T-cell (primary cell): ENCODE data around the gene DUOX1. TPM values are rescaled to one million over a fixed set of nuclear protein-coding genes. Genes with fewer than 3 reads are reported as not detected.

Source experiments
- ATAC-seq, 4 experiments: fragments of 200-7000 bp in 3 of 4; fragments of 150-1000 bp in 1 of 4; cut with Tn5 transposase; replicated peaks in 1 of 4; 1 replicate in 3 of 4; 2 replicates in 1 of 4; pipeline ENCODE4 v1.10.0; 2021; ENCODE audit warnings: moderate library complexity in 3 of 4, mild to moderate bottlenecking in 2 of 4, moderate number of reproducible peaks in 1 of 4
- CTCF ChIA-PET, 2 donors: fragments of 300-600 bp; sonication (Branson Sonifier 250); formaldehyde crosslinking; loops; one replicate each; lab custom pipeline; 2022; ENCODE audit warnings: antibody characterized with exemption in 2 of 2; lab: Charles Lee
- POLR2A ChIA-PET, 2 donors: fragments of 300-600 bp; sonication (Branson Sonifier 250); formaldehyde crosslinking; loops; one replicate each; lab custom pipeline; 2022; ENCODE audit warnings: antibody characterized with exemption in 2 of 2; lab: Charles Lee
- DNase-seq, 35 experiments: peaks; one replicate each; pipeline versions ENCODE4 v3.0.0 to v3.0.0-alpha.2; 2013 to 2023
- H3K27ac ChIP-seq: one replicate; pipeline ENCODE4 v1.5.1; 2013; ENCODE audit warnings: low read length
- H3K27me3 ChIP-seq, 2 experiments: replicated peaks in 1 of 2; 1 replicate in 1 of 2; 2 replicates in 1 of 2; pipeline versions ENCODE4 v1.6.1 to v1.7.0; 2013; ENCODE audit warnings: low read length in 1 of 2, mixed read lengths in 1 of 2; ENCODE audit not compliant: control insufficient read depth in 2 of 2, insufficient read depth in 2 of 2; ENCODE audit errors: extremely low read depth in 1 of 2
- H3K36me3 ChIP-seq, 2 donors: 1 replicate in 1 of 2; 2 replicates in 1 of 2; pipeline versions ENCODE4 v1.6.1 to v1.7.0; 2013; ENCODE audit warnings: low read length in 1 of 2; ENCODE audit not compliant: control insufficient read depth in 2 of 2, insufficient read depth in 1 of 2; ENCODE audit errors: extremely low read depth in 1 of 2
- H3K4me1 ChIP-seq, 2 experiments: 1 replicate in 1 of 2; 2 replicates in 1 of 2; pipeline versions ENCODE4 v1.6.1 to v1.7.0; 2013; ENCODE audit warnings: low read length in 2 of 2, mixed read lengths in 1 of 2; ENCODE audit not compliant: insufficient read depth in 2 of 2, control insufficient read depth in 1 of 2; ENCODE audit errors: extremely low read depth in 1 of 2
- H3K4me3 ChIP-seq, 2 donors: 1 replicate in 1 of 2; 2 replicates in 1 of 2; pipeline versions ENCODE4 v1.5.1 to v1.7.0; 2013; ENCODE audit warnings: mild to moderate bottlenecking in 2 of 2, low read length in 1 of 2, moderate library complexity in 1 of 2; ENCODE audit not compliant: control insufficient read depth in 1 of 2; ENCODE audit errors: extremely low read depth in 1 of 2
- H3K9me3 ChIP-seq: 2 replicates; pipeline ENCODE4 v1.7.0; 2013
- H3K27ac Mint-ChIP-seq, 2 donors: one replicate each; pipeline ENCODE4 v1.8.0; 2020 to 2021; ENCODE audit warnings: mild to moderate bottlenecking in 2 of 2, mixed read lengths in 2 of 2
- H3K27me3 Mint-ChIP-seq, 2 donors: one replicate each; pipeline ENCODE4 v1.8.0; 2021 to 2022; ENCODE audit warnings: mixed read lengths in 2 of 2
- H3K36me3 Mint-ChIP-seq: one replicate; pipeline ENCODE4 v1.8.0; 2021; ENCODE audit warnings: mixed read lengths
- H3K4me1 Mint-ChIP-seq, 3 donors: one replicate each; pipeline ENCODE4 v1.8.0; 2020 to 2022; ENCODE audit warnings: mixed read lengths in 3 of 3, mild to moderate bottlenecking in 1 of 3
- H3K4me3 Mint-ChIP-seq, 3 donors: one replicate each; pipeline ENCODE4 v1.8.0; 2020 to 2022; ENCODE audit warnings: mild to moderate bottlenecking in 3 of 3, mixed read lengths in 3 of 3, moderate library complexity in 3 of 3
- H3K9me3 Mint-ChIP-seq, 3 donors: one replicate each; pipeline ENCODE4 v1.8.0; 2020 to 2022; ENCODE audit warnings: mixed read lengths in 3 of 3
- WGBS: methylation state at CpG from one replicate; pipeline ENCODE4 v1.1.5; 2013; ENCODE audit warnings: missing lambda C conversion rate; ENCODE audit not compliant: insufficient coverage; 5-methylcytosine and 5-hydroxymethylcytosine counted together
- total RNA-seq, 35 experiments: library from RNA in 6 of 35; stranded (reverse) in 6 of 35; fragments of 120-200 nt in 1 of 35; gene quantifications; one replicate each; pipeline versions ENCODE4 v1.2.1 to v1.2.4 and lab custom pipeline; 2013 to 2026

DUOX1 gene
- total RNA-seq, 5 donors from 2014 or later (not counting 1 experiment from before 2014, with no cell fraction given), result 0.21 to 0.67 (median 0.34) TPM; not detected in 1

DNA sequence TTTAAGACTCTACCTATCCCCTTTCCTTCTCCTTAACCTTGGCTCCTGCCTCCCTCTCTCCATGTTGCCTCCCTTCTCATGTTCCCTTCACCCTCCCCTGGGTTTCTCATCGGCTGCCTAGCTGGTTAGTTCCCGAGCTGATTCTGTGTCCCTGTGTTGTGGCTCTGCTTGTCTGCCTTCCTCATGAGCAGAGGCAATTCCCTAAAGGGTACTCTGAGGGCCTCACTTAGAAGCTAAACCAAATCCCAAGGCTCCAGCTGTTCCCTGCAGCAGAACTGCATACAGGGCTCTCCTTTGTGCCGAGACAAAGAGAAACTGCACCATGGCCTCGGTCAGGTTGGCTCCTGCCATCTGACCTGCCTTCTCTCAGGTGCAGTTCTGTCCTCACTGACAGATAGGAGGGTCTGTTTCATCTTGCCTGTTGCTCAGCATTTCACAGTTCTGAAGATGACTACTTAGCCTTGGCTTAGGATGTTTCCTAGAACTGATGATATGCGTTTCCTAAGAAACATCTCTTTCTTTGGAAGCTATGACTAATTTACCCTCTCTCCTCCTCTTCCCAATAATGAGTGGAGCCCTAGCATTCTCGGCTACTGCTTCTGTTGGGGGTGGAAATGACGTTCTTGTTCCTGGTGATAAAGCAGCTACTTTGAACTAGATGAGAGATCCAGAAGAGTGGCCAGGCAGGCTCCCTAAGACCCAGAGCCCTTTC, 27.1 kb downstream of the DUOX1 start:
- peaks cover 0 to 3% of the 10 kb centered on the region in 2 donors for H3K36me3 ChIP-seq
- no peak overlapping the region for H3K27ac Mint-ChIP-seq
- 86% methylated on average over 4 of the region's 7 CpGs for WGBS
- no peak for DNase-seq
- H3K4me3 ChIP-seq, result no peak overlapping the region
- peaks cover 3 to 8% (median 5%) of the 10 kb centered on the region in 3 donors for H3K4me1 Mint-ChIP-seq
- H3K4me1 ChIP-seq, result no peaks in the 10 kb centered on the region
- no peak overlapping the region for H3K4me3 Mint-ChIP-seq
- ChIA-PET CTCF (interaction anchor here (0.6 to 1.3 kb wide), 5 partner anchors 11 to 393 kb away, joined by 3 to 4 read pairs (median 3); no protein-coding TSS in a partner anchor), POLR2A (no interaction called here)
- no peak overlapping the region for H3K27ac ChIP-seq
- H3K36me3 Mint-ChIP-seq, result peaks cover 15% of the 10 kb centered on the region
- no peak for ATAC-seq
- no peaks in the 10 kb centered on the region for H3K9me3 ChIP-seq
- no peaks in the 10 kb centered on the region for H3K9me3 Mint-ChIP-seq
- no peaks in the 10 kb centered on the region for H3K27me3 Mint-ChIP-seq
- H3K27me3 ChIP-seq, result no peaks in the 10 kb centered on the region

DNA sequence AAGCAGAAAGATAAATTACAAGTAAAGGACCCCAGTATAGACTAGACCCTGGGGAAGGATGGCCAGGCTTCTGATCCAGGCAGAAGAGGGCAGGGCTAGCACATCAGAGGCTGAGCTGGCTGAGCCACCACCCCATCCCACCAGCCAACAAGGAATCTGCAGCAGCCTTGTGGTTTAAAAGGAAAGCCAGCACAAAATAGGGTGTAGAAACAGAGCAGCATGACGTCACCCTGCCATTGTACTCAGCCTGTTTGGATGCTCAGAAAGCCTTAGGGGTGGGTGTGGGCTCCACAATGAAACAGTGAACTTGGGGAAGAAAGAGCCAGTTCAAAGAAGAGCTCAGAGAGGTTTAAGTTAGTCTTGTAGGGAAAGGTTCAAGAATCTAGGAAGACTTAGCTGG, 28.2 kb downstream of the DUOX1 start:
- no peaks in the 10 kb centered on the region for H3K9me3 ChIP-seq
- no peaks in the 10 kb centered on the region for H3K9me3 Mint-ChIP-seq
- no peak overlapping the region for H3K4me3 ChIP-seq
- ChIA-PET CTCF (interaction anchor here in 1 of 2 donors (1.0 to 1.1 kb wide), 2 partner anchors 40 to 44 kb away, joined by 3 read pairs; partner anchors contain the start of genes DUOX2 and DUOXA2), POLR2A (no interaction called here)
- peaks cover 8% of the 10 kb centered on the region for H3K36me3 Mint-ChIP-seq
- H3K36me3 ChIP-seq, result no peaks in the 10 kb centered on the region
- H3K27me3 ChIP-seq, result no peaks in the 10 kb centered on the region
- no peak for DNase-seq
- no peaks in the 10 kb centered on the region for H3K27me3 Mint-ChIP-seq
- H3K27ac Mint-ChIP-seq, result no peak overlapping the region
- no peak overlapping the region for H3K4me3 Mint-ChIP-seq
- H3K27ac ChIP-seq, result no peak overlapping the region
- WGBS, result 71% methylated on average over 1 of the region's 1 CpG
- peaks cover 4 to 8% (median 5%) of the 10 kb centered on the region in 3 donors for H3K4me1 Mint-ChIP-seq
- H3K4me1 ChIP-seq, result peaks cover 0 to 4% of the 10 kb centered on the region in 2 experiments
- no peak for ATAC-seq

DNA sequence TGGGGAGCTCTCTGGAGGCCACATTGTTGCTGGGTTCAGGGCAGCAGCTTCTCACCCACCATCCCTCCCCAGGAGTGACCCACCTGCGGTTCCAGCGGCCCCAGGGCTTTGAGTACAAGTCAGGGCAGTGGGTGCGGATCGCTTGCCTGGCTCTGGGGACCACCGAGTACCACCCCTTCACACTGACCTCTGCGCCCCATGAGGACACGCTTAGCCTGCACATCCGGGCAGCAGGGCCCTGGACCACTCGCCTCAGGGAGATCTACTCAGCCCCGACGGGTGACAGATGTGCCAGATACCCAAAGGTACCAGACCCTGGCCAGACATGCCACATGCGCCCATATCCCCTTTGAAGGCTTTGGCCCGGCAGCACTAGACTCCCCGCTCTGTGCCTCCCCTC, 31.9 kb downstream of the DUOX1 start:
- 97% methylated on average over 14 of the region's 14 CpGs for WGBS
- Histone ChIP-seq H3K27me3 (no peaks in the 10 kb centered on the region), H3K27ac (no peak overlapping the region), H3K9me3 (no peaks in the 10 kb centered on the region), H3K4me3 (no peak overlapping the region), H3K4me1 (peaks cover 2 to 25% of the 10 kb centered on the region in 2 experiments), H3K36me3 (no peaks in the 10 kb centered on the region)
- H3K9me3 Mint-ChIP-seq, result no peaks in the 10 kb centered on the region
- peaks cover 16 to 23% (median 22%) of the 10 kb centered on the region in 3 donors for H3K4me1 Mint-ChIP-seq
- ChIA-PET CTCF (interaction anchor here (0.6 to 0.9 kb wide), 2 partner anchors 254 to 271 kb away, joined by 3 to 5 read pairs; no protein-coding TSS in a partner anchor), POLR2A (no interaction called here)
- H3K4me3 Mint-ChIP-seq, result no peak overlapping the region
- ATAC-seq (no peak), DNase-seq (no peak)
- no peaks in the 10 kb centered on the region for H3K27me3 Mint-ChIP-seq
- peaks cover 8% of the 10 kb centered on the region for H3K36me3 Mint-ChIP-seq
- H3K27ac Mint-ChIP-seq, result no peak overlapping the region

DNA sequence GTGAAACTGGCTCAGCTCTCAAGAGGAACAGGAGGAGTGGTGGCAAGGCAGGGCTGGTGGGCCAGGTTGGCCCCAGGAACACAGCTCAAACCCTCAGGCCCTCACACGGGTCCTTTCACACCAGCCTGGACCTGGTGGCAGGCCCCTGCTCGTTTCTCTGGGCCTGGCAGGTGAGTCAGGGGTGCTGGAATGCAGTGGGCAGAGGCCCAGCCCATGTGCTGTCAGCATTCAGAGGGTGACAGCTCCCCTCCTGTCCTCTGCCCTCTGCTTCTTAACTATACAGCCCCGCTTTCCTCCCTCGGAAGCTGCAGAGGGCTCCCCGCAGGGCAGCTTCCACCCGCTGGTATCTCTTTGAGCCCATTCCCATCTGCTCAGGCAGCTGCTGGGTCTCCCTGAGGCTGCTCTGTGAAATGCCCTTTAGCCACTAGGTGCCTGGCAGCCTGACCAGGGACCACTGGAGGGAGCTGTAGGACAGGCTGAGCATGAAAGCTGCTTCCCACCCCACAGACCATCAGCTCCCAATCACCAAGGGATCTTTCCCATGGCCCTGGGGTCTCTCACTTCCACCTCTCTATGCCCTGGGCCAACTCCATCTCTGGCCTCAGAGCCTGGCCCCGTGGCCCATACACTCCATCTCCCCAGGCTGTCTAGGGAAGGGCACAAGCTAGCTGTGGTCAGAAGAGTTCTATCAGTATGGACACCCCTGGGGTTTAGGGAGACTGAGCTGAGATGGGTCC, 33.1 kb downstream of the DUOX1 start:
- Histone ChIP-seq H3K36me3 (no peaks in the 10 kb centered on the region), H3K9me3 (no peaks in the 10 kb centered on the region), H3K4me3 (no peak overlapping the region), H3K4me1 (peaks cover 2 to 30% of the 10 kb centered on the region in 2 experiments), H3K27me3 (no peaks in the 10 kb centered on the region), H3K27ac (no peak overlapping the region)
- WGBS, result 23% methylated on average over 6 of the region's 7 CpGs
- H3K27me3 Mint-ChIP-seq, result no peaks in the 10 kb centered on the region
- H3K4me3 Mint-ChIP-seq, result no peak overlapping the region
- ChIA-PET POLR2A (interaction anchor here in 1 of 2 donors (1.0 kb wide), 1 partner anchor 38 kb away, joined by 3 read pairs; no protein-coding TSS in a partner anchor), CTCF (interaction anchor here (0.6 to 2.5 kb wide), 11 partner anchors 10 to 251 kb away, joined by 3 to 17 read pairs (median 4); a partner anchor contains a TSS)
- peaks cover 13 to 25% (median 22%) of the 10 kb centered on the region in 3 donors for H3K4me1 Mint-ChIP-seq
- peak in 34 of 35 experiments; percentile 11 to 73 (median 45) for DNase-seq
- no peaks in the 10 kb centered on the region for H3K9me3 Mint-ChIP-seq
- H3K27ac Mint-ChIP-seq, result no peak overlapping the region
- ATAC-seq, result peak in 1 of 4 experiments; percentile 15
- peaks cover 8% of the 10 kb centered on the region for H3K36me3 Mint-ChIP-seq

DNA sequence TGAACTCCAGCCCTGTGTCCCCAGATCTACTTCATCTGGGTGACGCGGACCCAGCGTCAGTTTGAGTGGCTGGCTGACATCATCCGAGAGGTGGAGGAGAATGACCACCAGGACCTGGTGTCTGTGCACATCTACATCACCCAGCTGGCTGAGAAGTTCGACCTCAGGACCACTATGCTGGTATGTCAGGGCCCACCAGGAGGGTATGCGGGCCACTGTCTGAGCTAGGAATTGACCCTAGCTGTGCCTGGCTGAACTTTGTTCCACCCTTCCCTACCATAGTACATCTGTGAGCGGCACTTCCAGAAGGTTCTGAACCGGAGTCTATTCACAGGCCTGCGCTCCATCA, 33.7 kb downstream of the DUOX1 start:
- Mint-ChIP-seq H3K4me3 (no peak overlapping the region), H3K27ac (no peak overlapping the region)
- CTCF ChIA-PET, result interaction anchor here (0.7 to 2.5 kb wide), 11 partner anchors 29 to 251 kb away, joined by 3 to 17 read pairs (median 4); a partner anchor contains a TSS

DNA sequence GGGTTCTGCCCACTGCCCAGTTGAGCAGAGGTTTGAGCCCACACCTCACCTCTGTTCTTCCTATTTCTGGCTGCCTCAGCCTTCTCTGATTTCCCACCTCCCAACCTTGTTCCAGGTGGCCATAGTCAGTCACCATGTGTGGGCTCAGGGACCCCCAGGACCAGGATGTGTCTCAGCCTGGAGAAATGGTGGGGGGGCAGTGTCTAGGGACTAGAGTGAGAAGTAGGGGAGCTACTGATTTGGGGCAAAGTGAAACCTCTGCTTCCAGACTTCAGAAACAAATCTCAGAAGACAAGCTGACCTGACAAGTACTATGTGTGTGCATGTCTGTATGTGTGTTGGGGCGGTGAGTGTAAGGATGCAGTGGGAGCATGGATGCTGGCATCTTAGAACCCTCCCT, 35.1 kb downstream of the DUOX1 start:
- H3K27me3 Mint-ChIP-seq, result no peaks in the 10 kb centered on the region
- peaks cover 11 to 23% (median 21%) of the 10 kb centered on the region in 3 donors for H3K4me1 Mint-ChIP-seq
- Histone ChIP-seq H3K36me3 (no peaks in the 10 kb centered on the region), H3K4me3 (no peak overlapping the region), H3K9me3 (no peaks in the 10 kb centered on the region), H3K4me1 (peaks cover 2 to 30% of the 10 kb centered on the region in 2 experiments), H3K27ac (no peak overlapping the region), H3K27me3 (no peaks in the 10 kb centered on the region)
- peak overlapping the region; percentile 66 to 84 for H3K27ac Mint-ChIP-seq
- ATAC-seq (no peak), DNase-seq (no peak)
- ChIA-PET CTCF (interaction anchor here (0.6 to 2.5 kb wide), 5 partner anchors 110 to 235 kb away, joined by 4 to 17 read pairs (median 9); no protein-coding TSS in a partner anchor), POLR2A (interaction anchor here in 1 of 2 donors (0.6 kb wide), 1 partner anchor 421 kb away, joined by 3 read pairs; no protein-coding TSS in a partner anchor)
- H3K36me3 Mint-ChIP-seq, result peaks cover 8% of the 10 kb centered on the region
- no peaks in the 10 kb centered on the region for H3K9me3 Mint-ChIP-seq
- WGBS, result no CpG with 5 or more reads among the region's 1 CpG
- peak overlapping the region; percentile 66 to 73 (median 71) for H3K4me3 Mint-ChIP-seq

More for the DNA sequence above, 33.7 kb downstream of the DUOX1 start:
- no peaks in the 10 kb centered on the region for H3K9me3 Mint-ChIP-seq
- H3K27ac ChIP-seq, result no peak overlapping the region
- peaks cover 2 to 30% of the 10 kb centered on the region in 2 experiments for H3K4me1 ChIP-seq
- no peak overlapping the region for H3K4me3 ChIP-seq
- DNase-seq (no peak), ATAC-seq (no peak)
- no peaks in the 10 kb centered on the region for H3K27me3 Mint-ChIP-seq
- H3K27me3 ChIP-seq, result no peaks in the 10 kb centered on the region
- 94% methylated on average over 9 of the region's 9 CpGs for WGBS
- peaks cover 8% of the 10 kb centered on the region for H3K36me3 Mint-ChIP-seq
- no peaks in the 10 kb centered on the region for H3K9me3 ChIP-seq
- POLR2A ChIA-PET, result interaction anchor here in 1 of 2 donors (1.0 kb wide), 1 partner anchor 38 kb away, joined by 3 read pairs; no protein-coding TSS in a partner anchor
- peaks cover 11 to 23% (median 22%) of the 10 kb centered on the region in 3 donors for H3K4me1 Mint-ChIP-seq
- no peaks in the 10 kb centered on the region for H3K36me3 ChIP-seq
